ENCODE results near the gene LRRTM2.
"Not testable (repeated sequence)": the region's sequence is repeated elsewhere in the genome, so short reads cannot be mapped to it uniquely, and the experiment has no call there.

The LRRTM2 gene, protein sequence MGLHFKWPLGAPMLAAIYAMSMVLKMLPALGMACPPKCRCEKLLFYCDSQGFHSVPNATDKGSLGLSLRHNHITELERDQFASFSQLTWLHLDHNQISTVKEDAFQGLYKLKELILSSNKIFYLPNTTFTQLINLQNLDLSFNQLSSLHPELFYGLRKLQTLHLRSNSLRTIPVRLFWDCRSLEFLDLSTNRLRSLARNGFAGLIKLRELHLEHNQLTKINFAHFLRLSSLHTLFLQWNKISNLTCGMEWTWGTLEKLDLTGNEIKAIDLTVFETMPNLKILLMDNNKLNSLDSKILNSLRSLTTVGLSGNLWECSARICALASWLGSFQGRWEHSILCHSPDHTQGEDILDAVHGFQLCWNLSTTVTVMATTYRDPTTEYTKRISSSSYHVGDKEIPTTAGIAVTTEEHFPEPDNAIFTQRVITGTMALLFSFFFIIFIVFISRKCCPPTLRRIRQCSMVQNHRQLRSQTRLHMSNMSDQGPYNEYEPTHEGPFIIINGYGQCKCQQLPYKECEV

GRCh38 chr5:138874771-138875551 lies at the start of gene LRRTM2:
LRRTM2 (minus strand) TSS chr5:138875335; CDS start chr5:138874911, 424 bp downstream.
- no peak for DNase-seq

- DNase-seq, result no peak
Measured at GRCh38 chr5:138922494-138922893, 47.4 kb upstream of the LRRTM2 start.

DNA sequence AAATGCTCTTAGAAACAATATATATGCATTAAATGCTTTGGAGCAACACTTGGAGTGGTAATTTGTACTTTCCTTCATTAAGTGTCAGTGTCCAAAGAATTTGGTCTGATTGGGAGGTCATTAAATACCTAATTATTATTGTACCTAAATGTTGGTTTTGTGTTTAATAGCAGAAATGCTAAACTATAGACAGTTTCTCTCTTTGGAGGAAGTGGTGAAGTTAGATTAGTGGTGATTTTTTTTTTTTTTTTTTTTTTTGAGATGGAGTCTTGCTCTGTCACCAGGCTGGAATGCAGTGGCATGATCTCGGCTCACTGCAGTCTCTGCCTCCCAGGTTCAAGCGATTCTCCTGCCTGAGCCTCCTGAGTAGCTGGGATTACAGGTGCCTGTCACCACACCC lies 46.2 kb upstream of the LRRTM2 start:
- not testable (repeated sequence) for DNase-seq

GRCh38 chr5:138920181-138920580 lies 45.0 kb upstream of the LRRTM2 start:
- DNase-seq, result no peak

DNA sequence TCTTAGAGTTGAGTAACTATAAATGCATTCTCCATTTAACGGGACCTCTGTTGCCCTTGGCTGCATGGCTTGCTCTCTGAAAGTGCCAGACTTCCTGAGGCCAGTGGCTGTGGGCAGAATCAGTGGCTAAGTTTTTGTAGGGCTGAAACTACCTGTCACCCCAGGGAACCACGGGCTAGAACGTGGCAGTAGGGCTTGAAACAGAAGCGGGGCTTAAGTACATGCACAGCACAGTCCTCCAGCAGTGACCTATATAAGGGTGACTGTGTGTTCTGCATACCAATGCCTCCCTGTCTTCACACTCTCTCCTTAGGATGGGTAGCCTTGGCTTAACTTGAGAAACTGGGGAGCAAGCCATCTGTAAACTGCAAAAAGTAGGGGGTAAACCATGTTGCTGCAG lies 43.6 kb upstream of the LRRTM2 start:
- no peak for DNase-seq

DNA sequence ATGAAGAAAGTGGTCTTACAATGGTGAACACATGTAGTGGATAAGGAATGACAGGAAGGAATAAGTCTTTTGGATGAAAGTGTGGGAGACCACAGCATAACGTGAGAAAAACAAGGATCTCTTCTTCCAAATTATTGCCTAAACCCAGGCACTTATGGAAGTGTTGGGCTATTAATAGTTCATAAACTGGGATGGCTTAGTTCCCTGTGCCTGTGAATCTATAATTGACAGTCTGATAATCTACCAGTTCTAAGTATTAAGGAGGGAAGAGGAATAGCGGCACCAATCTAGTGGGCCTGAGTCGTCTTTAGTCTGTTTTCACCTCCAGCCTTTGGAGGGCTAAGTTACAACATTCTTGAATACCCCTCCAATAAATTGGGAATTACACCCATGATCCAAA lies 39.2 kb upstream of the LRRTM2 start:
- DNase-seq, result no peak

GRCh38 chr5:138913773-138914172 lies 38.6 kb upstream of the LRRTM2 start:
- no peak for DNase-seq

DNA sequence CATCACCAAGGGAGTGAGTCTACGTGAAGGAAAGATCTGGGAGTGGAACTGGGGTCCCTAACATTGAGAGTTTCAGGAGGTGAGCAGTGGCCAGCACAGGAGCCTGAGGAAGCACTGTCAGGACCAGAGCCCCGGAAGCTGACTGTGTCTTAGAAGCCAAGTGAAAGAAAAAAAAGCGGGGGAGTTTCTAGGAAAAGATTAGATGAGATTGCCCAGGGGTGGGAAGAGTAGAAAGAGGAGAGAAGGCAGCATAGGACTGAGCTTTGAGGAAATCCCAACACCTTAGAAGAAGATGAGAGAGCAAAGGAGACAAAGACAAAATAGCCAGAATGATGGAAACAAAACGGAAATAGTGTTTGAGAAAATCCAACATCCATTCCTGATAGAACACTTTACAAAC lies 37.0 kb upstream of the LRRTM2 start:
- DNase-seq, result no peak

GRCh38 chr5:138911441-138911840 lies 36.3 kb upstream of the LRRTM2 start:
- DNase-seq, result no peak

GRCh38 chr5:138910546-138911185 lies 35.5 kb upstream of the LRRTM2 start:
- no peak for DNase-seq

DNA sequence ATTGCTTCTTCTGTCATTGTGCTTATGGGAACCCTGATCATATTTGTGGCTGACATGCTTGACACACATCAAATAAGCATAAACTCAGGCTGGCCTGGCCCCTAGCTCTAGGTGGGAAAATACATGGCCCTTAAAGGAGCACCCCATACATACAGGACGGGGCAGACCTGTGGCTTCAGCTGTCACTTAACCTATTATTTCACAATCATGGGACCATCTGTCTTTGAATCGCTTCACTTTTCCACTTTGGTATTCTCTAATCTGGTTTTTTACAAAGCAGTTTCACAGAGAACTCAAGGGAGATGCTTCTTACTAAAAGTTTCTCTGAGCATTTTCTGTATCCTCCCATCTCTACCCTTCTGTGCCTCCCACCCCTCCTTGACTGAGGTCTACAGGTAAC lies 34.6 kb upstream of the LRRTM2 start:
- no peak for DNase-seq

DNA sequence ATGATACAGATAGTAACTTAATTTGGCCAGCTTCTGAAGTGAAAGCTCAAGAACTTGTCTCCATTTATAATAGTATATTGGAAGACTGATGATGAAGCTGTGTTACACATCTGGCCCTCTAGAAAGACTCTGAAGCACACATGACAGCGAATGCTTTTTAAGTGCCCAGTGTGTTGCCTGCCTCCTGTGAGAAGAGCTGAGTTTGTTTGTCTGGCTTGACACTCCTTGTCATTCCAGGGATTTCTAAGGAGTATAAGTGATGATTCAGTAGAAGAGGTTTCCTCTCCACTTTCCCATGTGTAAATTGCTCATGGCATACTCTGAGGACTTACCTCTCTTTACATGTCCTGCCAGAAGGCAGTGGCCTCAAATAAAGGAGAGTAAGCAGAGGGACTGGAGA lies 30.4 kb upstream of the LRRTM2 start:
- no peak for DNase-seq

DNA sequence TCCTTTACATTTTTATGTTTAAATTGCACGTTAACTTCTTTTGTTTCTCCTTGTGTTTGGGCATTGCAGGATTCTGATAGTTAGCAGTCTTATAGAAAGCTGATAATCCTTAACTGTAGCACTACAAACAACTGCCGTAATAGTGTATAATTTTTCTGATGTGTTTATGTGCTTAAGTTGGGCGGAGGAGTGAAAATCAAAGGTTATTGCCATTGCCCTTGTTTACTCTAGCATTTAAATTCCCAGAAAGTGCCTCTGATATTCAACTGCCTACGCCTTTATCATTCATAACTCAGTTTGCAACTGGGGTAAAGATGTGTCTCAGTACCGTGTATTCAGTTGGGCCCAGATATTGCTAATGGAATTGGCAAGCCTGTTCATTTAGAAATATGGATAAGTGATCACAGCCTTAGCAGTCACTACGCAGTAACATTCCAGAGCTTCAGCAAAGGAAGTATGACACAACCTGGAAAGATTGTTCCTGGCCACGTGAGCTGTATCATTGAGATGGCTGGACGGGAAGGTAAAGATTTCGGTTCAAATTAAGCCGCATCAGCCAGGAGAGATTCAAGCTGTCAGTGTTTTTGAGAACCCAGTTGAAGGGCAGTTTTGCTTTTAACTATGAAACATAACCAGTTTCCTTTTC lies 28.1 kb upstream of the LRRTM2 start:
- DNase-seq, result no peak

DNA sequence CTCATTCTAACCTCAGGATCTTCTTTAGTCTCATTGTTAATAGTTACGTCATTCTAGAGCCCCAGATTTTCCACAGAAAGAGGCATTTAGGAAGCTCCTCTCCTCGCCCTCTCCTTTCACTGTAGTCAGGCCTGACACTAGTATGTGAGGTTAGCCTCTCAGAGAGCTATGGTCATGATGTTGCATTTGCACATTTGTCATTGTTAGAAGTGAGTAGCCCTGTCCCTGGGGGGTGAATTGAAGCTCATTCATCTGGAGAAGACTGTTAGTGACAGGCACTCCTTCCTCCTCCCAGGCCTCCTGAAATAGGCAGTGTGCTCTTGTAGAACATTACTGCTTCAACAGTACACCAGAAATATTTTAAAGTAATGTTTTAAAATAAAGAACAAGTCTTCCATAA lies 26.6 kb upstream of the LRRTM2 start:
- no peak for DNase-seq

GRCh38 chr5:138900281-138900965 lies 25.3 kb upstream of the LRRTM2 start:
- DNase-seq, result no peak

DNA sequence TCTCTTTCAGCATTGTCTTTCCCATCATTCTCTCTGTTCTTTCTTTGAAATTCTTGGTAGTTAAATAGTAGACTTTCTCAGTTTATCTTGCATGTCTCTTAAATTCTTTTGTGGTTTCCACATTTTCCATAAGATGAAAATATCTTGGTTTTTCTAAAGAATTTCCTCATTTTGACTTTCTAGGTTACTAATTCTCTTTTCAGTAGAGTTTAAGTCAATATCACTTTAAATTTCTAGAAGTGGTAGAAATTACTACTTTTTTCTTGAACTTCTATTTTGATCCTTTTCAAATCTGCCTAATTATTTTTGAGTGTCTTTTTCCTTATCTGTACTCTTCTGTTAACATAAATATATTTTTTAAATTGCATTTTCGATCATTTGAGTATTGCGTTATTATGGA lies 23.6 kb upstream of the LRRTM2 start:
- no peak for DNase-seq

DNA sequence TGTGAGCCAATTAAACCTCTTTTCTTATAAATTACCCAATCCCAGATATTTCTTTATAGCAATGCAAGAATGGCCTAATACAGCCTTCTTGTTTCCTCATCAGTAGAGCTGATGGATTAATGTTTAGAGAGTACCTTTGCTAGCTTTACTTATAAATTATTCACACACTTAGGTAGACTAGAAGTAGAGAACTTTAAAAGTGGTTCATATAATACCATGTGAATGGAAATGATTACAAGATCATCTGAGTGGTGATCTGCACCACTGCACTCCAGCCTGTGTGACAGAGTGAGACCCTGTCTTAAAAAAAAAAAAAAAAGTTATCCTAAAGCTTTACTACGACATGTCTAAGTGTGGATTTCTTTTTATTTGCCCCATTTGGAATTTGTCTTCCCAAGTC lies 23.2 kb upstream of the LRRTM2 start:
- no peak for DNase-seq

GRCh38 chr5:138895918-138896317 lies 20.8 kb upstream of the LRRTM2 start:
- no peak for DNase-seq

DNA sequence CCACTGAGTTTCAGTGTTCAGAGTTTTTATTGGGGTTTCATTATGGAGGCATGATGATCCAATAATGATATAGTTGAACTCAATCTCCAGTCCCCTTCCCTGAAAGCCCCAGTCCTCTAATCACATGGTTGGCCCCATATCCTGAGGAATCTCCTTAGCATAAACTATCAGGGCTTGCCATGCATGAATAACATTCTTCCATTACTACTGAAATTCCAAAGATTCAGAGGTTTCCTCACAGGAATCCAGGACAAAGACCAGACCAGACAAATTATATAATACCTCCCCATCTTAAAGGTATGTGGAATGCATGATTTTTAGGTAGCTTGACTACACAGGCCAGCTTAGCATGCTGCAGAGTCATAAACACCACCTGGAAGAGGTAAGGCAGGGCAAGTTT lies 15.5 kb upstream of the LRRTM2 start:
- DNase-seq, result no peak

DNA sequence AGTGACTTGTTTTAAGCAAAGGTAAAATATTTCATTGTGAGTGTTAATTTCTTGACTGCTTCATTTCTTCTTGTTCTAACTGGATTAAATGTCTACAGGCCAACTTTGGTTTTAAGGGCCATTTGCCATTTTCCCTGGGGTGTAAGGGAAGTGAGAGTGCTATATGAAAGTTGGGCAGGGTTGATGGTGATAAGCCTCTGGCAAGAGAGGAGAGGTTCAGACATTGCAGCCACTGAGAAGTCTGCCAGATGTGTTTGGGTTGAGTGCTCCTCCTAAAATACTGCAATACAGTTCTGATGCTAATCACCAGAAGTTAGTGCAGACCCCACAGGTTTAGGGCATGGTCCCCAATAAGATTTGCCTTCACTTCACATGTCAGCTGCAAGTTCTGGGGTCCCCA lies 14.9 kb upstream of the LRRTM2 start:
- no peak for DNase-seq

GRCh38 chr5:138884554-138884953 lies 9.4 kb upstream of the LRRTM2 start:
- no peak for DNase-seq

DNA sequence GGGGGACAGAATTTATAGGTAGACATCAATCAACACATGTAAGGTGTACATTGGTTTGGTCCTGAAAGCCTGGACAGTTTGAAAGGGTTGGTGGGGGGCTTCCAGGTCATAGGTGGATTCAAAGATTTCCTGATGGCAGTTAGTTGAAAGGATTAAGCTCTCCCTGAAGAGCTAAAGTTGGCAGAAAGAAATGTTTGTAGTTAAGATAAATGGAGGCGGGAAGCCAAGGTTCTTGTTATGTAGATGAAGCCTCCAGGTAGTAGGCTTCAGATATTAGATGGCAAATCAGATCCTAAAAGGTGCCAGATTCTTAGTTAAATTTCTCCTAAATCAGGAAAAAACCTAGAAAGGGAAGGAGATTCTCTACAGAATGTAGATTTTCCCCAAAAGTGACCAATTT lies 9.0 kb upstream of the LRRTM2 start:
- no peak for DNase-seq

DNA sequence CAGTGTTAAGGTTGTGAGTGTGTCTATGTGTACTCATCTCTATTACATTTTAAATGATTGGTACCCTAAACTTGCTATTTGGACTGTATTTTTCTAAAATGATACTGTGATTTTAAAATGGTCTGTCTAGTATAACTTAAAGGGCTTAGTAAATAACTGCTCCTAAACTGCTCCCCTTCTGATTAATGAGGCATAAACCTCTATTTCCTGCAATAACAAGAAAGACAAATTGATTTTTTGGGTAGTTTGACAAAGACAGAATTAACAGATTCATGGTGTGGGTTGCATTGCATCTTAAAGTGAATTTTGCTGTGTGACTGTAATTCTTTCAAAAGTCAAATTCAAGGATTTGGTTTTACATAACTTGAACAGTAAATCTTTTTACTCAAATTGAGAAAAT lies 8.1 kb upstream of the LRRTM2 start:
- DNase-seq, result no peak

All from stimulated activated CD4-positive, alpha-beta T cell treated with anti-CD3 and anti-CD28 coated beads, Interleukin-12 subunit alpha, Interleukin-12 subunit beta, amount 100 ng/mL, for 4 hours (primary cell).